Left ventricle myocardium inferior (tissue), 1 donor: ENCODE results near the gene PRDX5. TPM values are rescaled to one million over a fixed set of nuclear protein-coding genes. Genes with fewer than 3 reads are reported as not detected.

ENCODE experiments used
- DNase-seq: peaks from one replicate; pipeline ENCODE4 v3.0.0-alpha.2; 2020
- H3K27ac ChIP-seq: fragments of 200-600 bp; replicated peaks from 2 replicates; pipeline ENCODE4 v1.8.0; 2021
- H3K27me3 ChIP-seq: fragments of 200-600 bp; 2 replicates; pipeline ENCODE4 v1.8.0; 2021; ENCODE audit warnings: low read depth
- H3K36me3 ChIP-seq: fragments of 200-600 bp; 2 replicates; pipeline ENCODE4 v1.8.0; 2021
- H3K4me1 ChIP-seq: fragments of 200-600 bp; 2 replicates; pipeline ENCODE4 v1.8.0; 2021
- H3K4me3 ChIP-seq: fragments of 200-600 bp; 2 replicates; pipeline ENCODE4 v1.8.0; 2021; ENCODE audit warnings: mild to moderate bottlenecking, moderate library complexity
- H3K9me3 ChIP-seq: fragments of 200-600 bp; replicated peaks from 2 replicates; pipeline ENCODE4 v1.8.0; 2021
- CTCF ChIP-seq: fragments of 200-600 bp; IDR thresholded peaks from 2 replicates; pipeline ENCODE4 v1.8.0; 2021; ENCODE audit warnings: antibody characterized with exemption, mild to moderate bottlenecking, borderline replicate concordance
- intact Hi-C: fragments of 100-400 bp; cut with micrococcal nuclease; formaldehyde crosslinking; loops from one replicate; pipeline ENCODE4 v1.11.0; 2022
- total RNA-seq: library from RNA; stranded (reverse); fragmentation: NEBNext Ultra II Directional; extraction: Animal tissue kit (Norgen Biotek cat#: 25700); gene quantifications from one replicate; pipeline ENCODE4 v1.2.1, GENCODE V29; 2021
- donor health status: DM: no; HTN: yes; CAD: no; lungs with severe emphysema.

Gene PRDX5
- total RNA-seq, 1 donor from 2014 or later: 321 TPM

- intact Hi-C loops: loop anchor here (5.0 kb wide), 1 partner anchor 96 kb away; the partner anchor contains the start of gene FERMT3
Measured at GRCh38 chr11:64303109-64304031, 14.6 kb upstream of the PRDX5 start.

GRCh38 chr11:64304032-64304315 is 13.9 kb upstream of the PRDX5 start:
- intact Hi-C loops: loop anchor here (5.0 kb wide), 1 partner anchor 97 kb away; the partner anchor contains the start of gene FERMT3
- H3K4me1 ChIP-seq: peaks cover 62% of the 10 kb centered on the region
- H3K4me3 ChIP-seq: peak overlapping the region; percentile 77

More at GRCh38 chr11:64303109-64304031, 14.6 kb upstream of the PRDX5 start:
- Histone ChIP-seq H3K9me3 (no peaks in the 10 kb centered on the region), H3K4me3 (peak overlapping the region; percentile 77), H3K4me1 (peaks cover 64% of the 10 kb centered on the region), H3K36me3 (peaks cover 7% of the 10 kb centered on the region), H3K27me3 (peaks cover 25% of the 10 kb centered on the region), H3K27ac (peak overlapping the region; percentile 99)
- TF ChIP-seq CTCF: no peak
- no peak for DNase-seq

GRCh38 chr11:64304316-64305072 is 13.4 kb upstream of the PRDX5 start:
- Histone ChIP-seq H3K36me3 (peaks cover 10% of the 10 kb centered on the region), H3K27ac (peak overlapping the region; percentile 99), H3K27me3 (peaks cover 13% of the 10 kb centered on the region), H3K9me3 (no peaks in the 10 kb centered on the region), H3K4me1 (peaks cover 57% of the 10 kb centered on the region), H3K4me3 (peak overlapping the region; percentile 77)
- DNase-seq: peak; percentile 95
- TF ChIP-seq CTCF: peak; percentile 93
- intact Hi-C loops: loop anchor here (5.0 kb wide), 1 partner anchor 97 kb away; the partner anchor contains the start of gene FERMT3

More at GRCh38 chr11:64304032-64304315, 13.9 kb upstream of the PRDX5 start:
- no peak for TF ChIP-seq CTCF
- Histone ChIP-seq H3K9me3 (no peaks in the 10 kb centered on the region), H3K27me3 (peaks cover 18% of the 10 kb centered on the region), H3K27ac (peak overlapping the region; percentile 99), H3K36me3 (peaks cover 10% of the 10 kb centered on the region)
- DNase-seq: no peak

GRCh38 chr11:64305075-64305690 is 12.7 kb upstream of the PRDX5 start, which contains the start of gene ESRRA:
Gene ESRRA (plus strand): TSS chr11:64305524. CDS start chr11:64307180, 1,656 bp downstream.
- Histone ChIP-seq H3K4me1 (peaks cover 50% of the 10 kb centered on the region), H3K36me3 (peaks cover 10% of the 10 kb centered on the region), H3K9me3 (no peaks in the 10 kb centered on the region), H3K4me3 (peak within 1 kb of the TSS; percentile 77), H3K27ac (peak within 1 kb of the TSS; percentile 99), H3K27me3 (peaks cover 6% of the 10 kb centered on the region)
- no peak for TF ChIP-seq CTCF
- peak; percentile 100 for DNase-seq
- intact Hi-C loops: no loop called here
